AG04449 (cell line): Measurements from ENCODE around the gene ADORA2B.
"Not testable (repeated sequence)": the region's sequence is repeated elsewhere in the genome, so short reads cannot be mapped to it uniquely, and the experiment has no call there.

Experiments
- CTCF ChIA-PET: fragments of 350-600 bp; formaldehyde crosslinking; extraction: SDS; loops from one replicate; lab custom pipeline; 2021; ENCODE audit warnings: antibody characterized with exemption; lab: Yijun Ruan, JAX
- POLR2A ChIA-PET: fragments of 400-600, 350-600 bp; formaldehyde crosslinking; extraction: SDS; loops from one replicate; lab custom pipeline; 2020; ENCODE audit warnings: antibody characterized with exemption, inconsistent platforms; lab: Yijun Ruan, JAX
- DNase-seq: peaks from one replicate; pipeline ENCODE4 v3.0.0-alpha.2; 2010; ENCODE audit warnings: low read depth, low spot score
- H3K4me3 ChIP-seq: 2 replicates; pipeline ENCODE4 v1.5.1; 2011; ENCODE audit warnings: low read depth, mild to moderate bottlenecking, control low read depth, low read length
- CTCF ChIP-seq: IDR thresholded peaks from one replicate; pipeline ENCODE4 v1.5.1; 2011; ENCODE audit warnings: mild to moderate bottlenecking, moderate library complexity, low read length, control low read depth, inconsistent platforms; ENCODE audit not compliant: insufficient read depth; ENCODE audit errors: missing control alignments

ADORA2B gene

GRCh38 chr17:15908378-15908777, 36.6 kb upstream of the ADORA2B start:
- CTCF ChIA-PET = no interaction called here
- no peak overlapping the region for H3K4me3 ChIP-seq
- POLR2A ChIA-PET = no interaction called here
- no peak for DNase-seq
- TF ChIP-seq CTCF = no peak

GRCh38 chr17:15909481-15909991, 35.4 kb upstream of the ADORA2B start:
- no peak overlapping the region for H3K4me3 ChIP-seq
- POLR2A ChIA-PET = no interaction called here
- CTCF ChIA-PET = no interaction called here
- DNase-seq = no peak
- no peak for TF ChIP-seq CTCF

GRCh38 chr17:15910791-15911190, 34.1 kb upstream of the ADORA2B start:
- no peak overlapping the region for H3K4me3 ChIP-seq
- TF ChIP-seq CTCF = no peak
- CTCF ChIA-PET = no interaction called here
- POLR2A ChIA-PET = no interaction called here
- DNase-seq = no peak

GRCh38 chr17:15911701-15912100, 33.2 kb upstream of the ADORA2B start:
- POLR2A ChIA-PET = not testable (repeated sequence)

GRCh38 chr17:15912416-15912955, 32.4 kb upstream of the ADORA2B start:
- TF ChIP-seq CTCF = no peak
- no peak overlapping the region for H3K4me3 ChIP-seq
- no peak for DNase-seq
- POLR2A ChIA-PET = no interaction called here
- CTCF ChIA-PET = interaction anchor here (1.1 kb wide), 1 partner anchor 33 kb away, joined by 3 read pairs; no protein-coding TSS in a partner anchor

More at GRCh38 chr17:15911701-15912100, 33.2 kb upstream of the ADORA2B start:
- H3K4me3 ChIP-seq, DNase-seq, CTCF ChIA-PET: not testable (repeated sequence)

GRCh38 chr17:15913826-15914225, 31.1 kb upstream of the ADORA2B start:
- TF ChIP-seq CTCF = no peak
- no peak overlapping the region for H3K4me3 ChIP-seq
- CTCF ChIA-PET = interaction anchor here (0.6 to 1.4 kb wide), 3 partner anchors 24 to 32 kb away, joined by 3 read pairs; no protein-coding TSS in a partner anchor
- no peak for DNase-seq
- POLR2A ChIA-PET = no interaction called here
